Thyroid gland (tissue), 4 donors: ENCODE measurements around the gene TMEM117. TPM values are rescaled to one million over a fixed set of nuclear protein-coding genes. Genes with fewer than 3 reads are reported as not detected.

ENCODE experiments used
- DNase-seq, 2 donors: peaks; one replicate each; pipeline ENCODE4 v3.0.0-alpha.2; 2019
- H3K27ac ChIP-seq, 3 donors: fragments of 200-600 bp; sonication (generic); 1 replicate in 2 of 3; 2 replicates in 1 of 3; pipeline ENCODE4 v1.5.1; 2016 to 2019; ENCODE audit warnings: mild to moderate bottlenecking in 1 of 3, moderate library complexity in 1 of 3
- H3K27me3 ChIP-seq: fragments of 200-600 bp; sonication (generic); one replicate; pipeline ENCODE4 v1.5.1; 2019
- H3K36me3 ChIP-seq, 2 donors: fragments of 200-600 bp; sonication (generic); one replicate each; pipeline ENCODE4 v1.5.1; 2016 to 2019
- H3K4me1 ChIP-seq, 2 donors: fragments of 200-600 bp; sonication (generic); one replicate each; pipeline ENCODE4 v1.5.1; 2017 to 2019
- H3K4me3 ChIP-seq, 3 donors: fragments of 200-600 bp; sonication (generic); replicated peaks in 1 of 3; 1 replicate in 2 of 3; 2 replicates in 1 of 3; pipeline ENCODE4 v1.5.1; 2016; ENCODE audit warnings: mild to moderate bottlenecking in 1 of 3
- H3K9me3 ChIP-seq: fragments of 200-600 bp; sonication (generic); one replicate; pipeline ENCODE4 v1.5.1; 2017
- POLR2A ChIP-seq, 2 donors: fragments of 450-650 bp; IDR thresholded peaks; one replicate each; pipeline ENCODE4 v1.6.1; 2017; ENCODE audit warnings: antibody characterized with exemption in 2 of 2, mild to moderate bottlenecking in 2 of 2, moderate library complexity in 1 of 2
- WGBS, 2 donors: methylation state at CpG; one replicate each; pipeline ENCODE4 v1.1.5; 2017; 5-methylcytosine and 5-hydroxymethylcytosine counted together
- intact Hi-C: fragments of 100-400 bp; cut with DNase I; formaldehyde crosslinking; loops from one replicate; pipeline ENCODE4 v1.15.1; 2023
- total RNA-seq, 4 donors: library from RNA; depleted of rRNA; stranded (reverse); fragments of >200 nt; gene quantifications; one replicate each; pipeline ENCODE4 v1.2.3, GENCODE V29; 2016
- TF ChIP-seq, protein P1 (sequence below), 6 experiments: fragments of 200-600 bp in 3 of 6; fragments of 450-650 bp in 3 of 6; sonication (generic) in 3 of 6; IDR thresholded peaks; one replicate each; pipeline ENCODE4 v1.5.1; 2016 to 2019; ENCODE audit warnings: antibody characterized with exemption in 6 of 6, mild to moderate bottlenecking in 2 of 6, inconsistent platforms in 1 of 6, moderate library complexity in 1 of 6

TMEM117 gene
- total RNA-seq, 4 donors from 2014 or later = 18.9 to 32.4 (median 24.7) TPM

DNA sequence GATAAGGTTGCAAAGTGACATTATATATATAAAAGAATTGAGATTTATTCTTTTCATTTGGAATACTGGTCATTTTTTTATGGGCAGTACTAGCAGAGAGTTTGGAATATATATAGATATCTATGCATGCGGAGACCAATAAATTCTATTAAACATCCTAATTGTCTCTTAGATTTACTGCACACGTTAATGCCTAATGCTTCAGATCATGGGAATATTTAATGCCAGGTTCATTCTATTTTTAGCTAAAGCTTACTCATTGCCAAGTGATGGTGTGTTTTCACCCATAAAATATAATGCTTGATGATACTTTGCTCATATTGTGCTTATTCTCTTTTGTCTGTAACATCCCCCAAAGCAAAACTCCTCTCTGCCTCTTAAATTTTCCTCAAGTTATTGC lies 264.4 kb downstream of the TMEM117 start:
- WGBS, 2 donors = 93 to 97% methylated on average over 2 of the region's 2 CpGs
- Histone ChIP-seq H3K27ac (no peak overlapping the region), H3K27me3 (no peaks in the 10 kb centered on the region), H3K4me3 (no peak overlapping the region), H3K36me3 (no peaks in the 10 kb centered on the region), H3K9me3 (no peaks in the 10 kb centered on the region), H3K4me1 (no peaks in the 10 kb centered on the region)
- intact Hi-C loops = no loop called here
- TF ChIP-seq POLR2A (IDR thresholded peaks at IDR 0.05) = no peak
- TF ChIP-seq, protein P1, sequence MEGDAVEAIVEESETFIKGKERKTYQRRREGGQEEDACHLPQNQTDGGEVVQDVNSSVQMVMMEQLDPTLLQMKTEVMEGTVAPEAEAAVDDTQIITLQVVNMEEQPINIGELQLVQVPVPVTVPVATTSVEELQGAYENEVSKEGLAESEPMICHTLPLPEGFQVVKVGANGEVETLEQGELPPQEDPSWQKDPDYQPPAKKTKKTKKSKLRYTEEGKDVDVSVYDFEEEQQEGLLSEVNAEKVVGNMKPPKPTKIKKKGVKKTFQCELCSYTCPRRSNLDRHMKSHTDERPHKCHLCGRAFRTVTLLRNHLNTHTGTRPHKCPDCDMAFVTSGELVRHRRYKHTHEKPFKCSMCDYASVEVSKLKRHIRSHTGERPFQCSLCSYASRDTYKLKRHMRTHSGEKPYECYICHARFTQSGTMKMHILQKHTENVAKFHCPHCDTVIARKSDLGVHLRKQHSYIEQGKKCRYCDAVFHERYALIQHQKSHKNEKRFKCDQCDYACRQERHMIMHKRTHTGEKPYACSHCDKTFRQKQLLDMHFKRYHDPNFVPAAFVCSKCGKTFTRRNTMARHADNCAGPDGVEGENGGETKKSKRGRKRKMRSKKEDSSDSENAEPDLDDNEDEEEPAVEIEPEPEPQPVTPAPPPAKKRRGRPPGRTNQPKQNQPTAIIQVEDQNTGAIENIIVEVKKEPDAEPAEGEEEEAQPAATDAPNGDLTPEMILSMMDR (IDR thresholded peaks at IDR 0.05) = no peak
- DNase-seq = no peak

DNA sequence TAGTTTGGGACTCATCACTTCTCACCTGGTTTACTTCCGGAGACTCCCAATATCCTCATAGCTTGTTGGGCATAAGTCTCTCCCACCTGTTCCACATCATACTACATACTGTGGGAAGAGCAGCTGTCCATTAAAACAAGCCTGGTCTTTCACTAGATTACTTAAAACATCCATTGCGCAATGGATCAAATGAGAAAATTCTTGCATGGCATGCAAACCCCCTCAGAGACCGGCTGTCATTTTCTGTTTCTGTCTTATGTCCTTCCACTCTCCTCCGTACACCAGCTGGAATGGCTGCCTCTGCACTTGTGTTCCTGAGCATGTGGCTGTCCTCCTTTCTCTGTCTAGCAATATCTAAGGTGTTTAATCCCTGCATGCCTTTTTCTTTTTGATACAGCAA lies 265.6 kb downstream of the TMEM117 start:
- H3K4me3 ChIP-seq = no peak overlapping the region
- H3K27ac ChIP-seq = no peak overlapping the region
- intact Hi-C loops = no loop called here
- no peak for DNase-seq
- H3K36me3 ChIP-seq = no peaks in the 10 kb centered on the region
- TF ChIP-seq POLR2A (IDR thresholded peaks at IDR 0.05) = no peak
- TF ChIP-seq, protein P1 (IDR thresholded peaks at IDR 0.05) = no peak
- 93% methylated on average over 4 of the region's 4 CpGs for whole genome bisulfite sequencing, 2 donors
- no peaks in the 10 kb centered on the region for H3K9me3 ChIP-seq
- no peaks in the 10 kb centered on the region for H3K27me3 ChIP-seq
- no peaks in the 10 kb centered on the region for H3K4me1 ChIP-seq

GRCh38 chr12:44114906-44115305 lies 279.0 kb downstream of the TMEM117 start:
- Histone ChIP-seq H3K27ac (no peak overlapping the region), H3K36me3 (no peaks in the 10 kb centered on the region), H3K27me3 (no peaks in the 10 kb centered on the region), H3K4me3 (no peak overlapping the region), H3K4me1 (no peaks in the 10 kb centered on the region), H3K9me3 (no peaks in the 10 kb centered on the region)
- DNase-seq = no peak
- intact Hi-C loops = no loop called here
- TF ChIP-seq POLR2A (IDR thresholded peaks at IDR 0.05) = no peak
- TF ChIP-seq, protein P1 (IDR thresholded peaks at IDR 0.05) = no peak
- 97 to 98% methylated on average over 2 of the region's 2 CpGs for WGBS, 2 donors

DNA sequence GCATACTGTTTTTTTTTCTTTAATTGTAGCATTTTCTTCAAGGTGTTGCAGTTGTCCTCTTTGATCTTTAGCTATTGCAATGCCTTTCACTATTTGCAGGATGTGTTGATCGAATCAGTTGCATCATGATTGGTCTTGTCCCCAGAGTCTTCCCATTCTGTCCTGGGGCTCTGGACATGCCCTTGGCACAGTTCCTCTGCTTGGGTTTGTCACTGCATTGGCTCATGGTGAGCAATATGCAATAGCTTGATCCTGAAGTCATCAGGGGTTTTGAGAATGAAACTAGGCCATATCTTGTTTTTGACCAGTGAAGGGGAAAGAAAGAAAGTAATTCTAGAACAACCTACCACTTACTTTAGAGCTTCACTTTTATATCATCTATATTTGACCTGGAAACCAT lies 281.5 kb downstream of the TMEM117 start:
- H3K36me3 ChIP-seq = no peaks in the 10 kb centered on the region
- H3K4me3 ChIP-seq = no peak overlapping the region
- TF ChIP-seq, protein P1 (IDR thresholded peaks at IDR 0.05) = no peak
- no peak for TF ChIP-seq POLR2A (IDR thresholded peaks at IDR 0.05)
- DNase-seq = no peak
- 91 to 96% methylated on average over 1 of the region's 1 CpG for WGBS, 2 donors
- no peaks in the 10 kb centered on the region for H3K4me1 ChIP-seq
- H3K27ac ChIP-seq = no peak overlapping the region
- H3K27me3 ChIP-seq = no peaks in the 10 kb centered on the region
- intact Hi-C loops = no loop called here
- H3K9me3 ChIP-seq = no peaks in the 10 kb centered on the region

- intact Hi-C loops = no loop called here
- no peaks in the 10 kb centered on the region for H3K36me3 ChIP-seq
- H3K9me3 ChIP-seq = no peaks in the 10 kb centered on the region
- H3K4me1 ChIP-seq = no peaks in the 10 kb centered on the region
- no peak for DNase-seq
- no peaks in the 10 kb centered on the region for H3K27me3 ChIP-seq
- no peak overlapping the region for H3K27ac ChIP-seq
- no peak overlapping the region for H3K4me3 ChIP-seq
- TF ChIP-seq, protein P1 (IDR thresholded peaks at IDR 0.05) = no peak
- no peak for TF ChIP-seq POLR2A (IDR thresholded peaks at IDR 0.05)
These were observed 283.1 kb downstream of the TMEM117 start for GRCh38 chr12:44118946-44119345.
